GM10847 (cell line): ENCODE measurements around the gene ARHGDIG.

Experiments
- POLR2A ChIP-seq: IDR thresholded peaks from 2 replicates; pipeline ENCODE4 v1.6.1; 2011; ENCODE audit not compliant: insufficient read length; ENCODE audit errors: extremely low read depth

Gene ARHGDIG

DNA sequence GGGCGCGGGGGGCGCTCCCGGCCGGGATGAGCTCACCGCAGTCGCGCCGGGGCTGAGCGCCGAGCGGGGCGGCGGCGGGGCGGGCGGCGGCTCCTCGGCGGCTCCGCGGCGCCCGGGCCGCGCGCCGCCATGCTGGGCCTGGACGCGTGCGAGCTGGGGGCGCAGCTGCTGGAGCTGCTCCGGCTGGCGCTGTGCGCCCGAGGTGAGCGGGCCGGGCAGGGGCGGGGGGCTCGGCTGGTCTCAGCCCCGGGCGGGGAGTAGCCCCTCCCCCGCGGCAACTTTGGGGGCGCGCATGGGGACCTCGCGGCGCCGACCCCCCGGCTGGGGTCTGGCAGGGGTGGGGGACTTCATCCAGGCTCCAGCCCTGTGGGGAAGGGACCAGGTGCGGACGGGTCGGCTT lies at the start of gene ARHGDIG:
Gene ARHGDIG, plus strand, starts transcription at position 40 of the 400 bp plus-strand sequence. Its CDS starts 90 bp downstream, at position 130.
- TF ChIP-seq POLR2A: no peak

DNA sequence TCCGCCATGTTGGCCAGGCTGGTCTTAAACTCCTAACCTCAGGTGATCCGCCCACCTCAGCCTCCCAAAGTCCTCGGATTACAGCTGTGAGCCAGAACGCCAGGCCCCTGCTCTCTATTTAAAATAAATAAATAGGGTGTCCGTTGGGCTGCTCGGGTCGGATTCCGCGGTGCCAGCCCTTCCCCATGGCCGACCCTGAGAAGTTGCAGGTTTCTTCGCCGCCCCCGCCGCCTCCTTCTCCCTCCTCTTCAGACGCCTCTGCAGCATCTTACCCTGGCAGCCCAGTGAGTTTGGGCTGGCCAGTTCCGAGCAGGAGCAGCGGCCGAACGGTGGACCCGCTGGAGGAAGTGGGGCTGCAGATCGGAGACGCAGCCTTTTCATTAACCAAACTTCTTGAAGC lies 49.4 kb upstream of the ARHGDIG start:
- no peak for TF ChIP-seq POLR2A

DNA sequence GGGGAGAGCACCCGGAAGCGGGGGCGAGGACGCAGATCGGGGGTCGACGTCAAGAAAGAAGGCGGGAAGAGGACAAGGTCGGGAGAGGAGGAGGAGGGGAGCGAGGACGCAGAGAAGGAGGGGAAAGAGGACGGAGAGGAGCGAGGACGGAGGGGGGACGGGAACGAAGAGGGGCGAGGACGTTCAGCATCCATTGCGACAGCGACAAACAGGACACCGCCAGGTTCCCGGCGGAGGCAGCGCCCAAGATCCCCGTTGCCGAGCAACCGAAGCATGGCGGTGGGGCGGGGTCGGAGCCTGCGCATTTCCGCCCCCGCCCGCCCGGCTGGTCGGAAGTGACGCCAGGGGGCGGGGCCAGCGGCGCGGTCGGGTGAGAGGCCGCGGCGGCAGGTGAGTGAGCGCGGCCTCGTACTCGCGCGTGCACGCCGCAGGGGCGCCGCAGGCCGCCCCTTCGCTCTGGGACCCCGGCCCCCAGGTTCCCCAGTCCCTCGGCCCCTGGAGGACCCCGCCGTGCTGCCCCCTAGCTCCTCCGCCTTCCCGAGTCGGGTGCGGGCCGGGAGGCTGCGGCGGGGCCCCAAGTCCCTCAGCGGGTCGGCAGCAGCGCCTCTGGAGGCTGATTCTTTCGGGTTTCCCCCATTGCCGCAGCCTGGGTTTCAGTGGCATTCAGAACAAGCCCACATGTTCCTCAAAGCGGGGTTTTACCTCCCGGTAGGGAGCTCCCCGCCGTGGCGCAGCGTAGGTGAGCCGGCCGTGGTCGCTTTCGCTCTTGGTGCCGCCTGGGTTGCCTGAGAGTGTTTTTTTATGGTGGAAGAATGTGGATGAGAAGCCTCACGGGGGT lies 45.7 kb upstream of the ARHGDIG start, which contains the start of gene FAM234A:
Gene FAM234A, plus strand, starts transcription at position 354 of the 838 bp plus-strand sequence. CDS start 19,593 bp downstream, outside the sequence.
- TF ChIP-seq POLR2A: peak; percentile 88

DNA sequence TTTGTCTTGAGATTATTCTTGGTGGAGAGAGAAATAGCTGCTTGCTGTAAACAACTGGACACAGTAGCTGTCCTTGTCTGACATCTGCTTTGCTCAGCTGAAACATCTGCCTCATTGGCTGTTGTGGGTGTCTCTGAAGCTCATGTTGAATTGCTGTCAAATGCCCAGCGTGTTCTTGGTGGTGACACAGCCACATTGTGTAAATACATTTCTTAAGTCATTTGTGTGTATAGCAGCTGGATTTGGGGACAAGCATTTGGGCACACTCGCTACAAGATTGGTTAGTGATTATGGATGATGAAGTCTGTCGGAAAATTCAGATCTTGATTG lies 40.5 kb upstream of the ARHGDIG start:
- no peak for TF ChIP-seq POLR2A

DNA sequence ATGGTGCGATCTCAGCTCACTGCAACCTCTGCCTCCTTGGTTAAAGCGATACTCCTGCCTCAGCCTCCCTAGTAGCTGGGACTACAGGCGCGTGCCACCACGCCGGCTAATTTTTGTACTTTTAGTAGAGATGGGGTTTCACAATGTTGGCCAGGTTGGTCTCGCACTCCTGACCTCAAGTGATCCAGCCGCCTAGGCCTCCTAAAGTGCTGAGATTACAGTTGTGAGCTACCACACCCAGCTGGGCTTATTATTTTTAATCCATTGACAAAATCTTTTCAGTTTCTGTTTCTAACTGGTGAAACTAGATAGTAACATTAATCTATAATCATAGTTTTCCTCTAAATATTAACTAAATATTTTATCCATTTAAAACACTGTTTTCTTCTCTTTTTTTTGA lies 39.8 kb upstream of the ARHGDIG start:
- TF ChIP-seq POLR2A: no peak

DNA sequence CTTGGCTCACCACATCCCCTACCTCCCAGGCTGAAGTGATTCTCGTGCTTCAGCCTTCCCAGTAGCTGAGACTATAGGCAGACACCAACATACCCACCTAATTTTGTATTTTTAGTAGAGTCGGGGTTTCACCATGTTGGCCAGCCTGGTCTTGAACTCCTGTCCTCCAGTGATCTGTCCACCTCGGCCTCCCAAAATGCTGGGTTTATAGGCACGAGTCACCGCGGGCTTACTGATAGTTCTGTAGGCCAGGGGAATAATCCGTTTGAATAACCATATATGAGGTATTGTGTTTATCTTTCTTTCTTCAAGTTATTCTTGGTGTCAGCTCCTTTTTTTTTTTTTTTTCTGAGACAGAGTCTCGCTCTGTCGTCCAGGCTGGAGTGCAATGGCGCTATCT lies 38.1 kb upstream of the ARHGDIG start:
- no peak for TF ChIP-seq POLR2A

DNA sequence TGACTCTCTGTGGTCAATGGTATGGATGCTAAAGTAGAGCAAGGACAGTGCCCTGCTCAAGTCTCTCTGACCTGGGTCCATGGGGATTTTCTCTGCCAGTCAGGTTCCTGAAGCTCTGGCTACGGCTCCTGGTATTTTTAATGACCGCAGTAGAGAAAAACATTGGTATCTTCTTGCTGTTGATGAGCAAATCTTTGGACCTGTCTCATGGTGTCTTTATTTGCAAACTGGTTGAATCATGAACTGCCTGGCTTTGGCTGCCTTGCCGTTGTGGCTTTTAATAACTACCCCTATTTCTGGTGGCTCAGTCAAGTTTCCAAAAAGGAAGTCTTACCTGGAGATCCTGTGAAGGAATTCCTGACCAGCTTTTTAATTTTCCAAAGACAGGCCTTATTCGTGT lies 37.0 kb upstream of the ARHGDIG start:
- no peak for TF ChIP-seq POLR2A

DNA sequence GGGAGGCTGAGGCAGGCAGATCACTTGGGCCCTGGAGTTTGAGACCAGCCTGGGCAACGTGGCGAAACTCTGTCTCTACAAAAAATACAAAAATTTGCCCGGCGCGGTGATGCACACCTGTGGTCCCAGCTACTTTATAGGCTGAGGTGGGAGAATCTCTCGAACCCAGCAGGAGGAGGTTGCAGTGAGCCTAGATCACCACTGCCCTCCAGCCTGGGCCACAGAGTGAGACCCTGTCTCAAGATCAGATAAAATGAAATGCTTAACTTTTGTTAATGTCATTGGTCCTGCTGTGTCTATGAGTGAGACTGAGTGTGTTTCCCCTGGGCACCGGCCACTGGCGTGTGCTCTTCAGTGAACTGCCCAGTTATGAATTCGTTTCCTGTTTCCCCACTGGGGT lies 35.3 kb upstream of the ARHGDIG start:
- TF ChIP-seq POLR2A: no peak

DNA sequence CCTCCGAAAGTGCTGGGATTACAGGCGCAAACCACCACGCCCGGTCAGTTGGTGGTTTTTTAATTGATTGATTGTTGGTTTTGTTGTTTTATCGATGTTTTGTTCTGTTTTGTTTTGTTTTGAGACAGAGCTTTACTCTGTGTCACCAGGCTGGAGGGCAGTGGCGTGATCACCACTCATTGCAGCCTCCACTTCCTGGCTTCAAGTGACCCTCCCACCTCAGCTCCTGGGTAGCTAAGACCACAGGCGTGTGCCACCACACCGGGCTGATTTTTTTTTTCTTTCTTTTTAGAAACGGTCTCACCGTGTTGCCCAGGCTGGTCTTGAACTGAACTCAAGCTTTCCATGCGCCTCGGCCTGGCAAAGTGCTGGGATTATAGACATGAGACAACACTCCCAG lies 33.4 kb upstream of the ARHGDIG start:
- no peak for TF ChIP-seq POLR2A

DNA sequence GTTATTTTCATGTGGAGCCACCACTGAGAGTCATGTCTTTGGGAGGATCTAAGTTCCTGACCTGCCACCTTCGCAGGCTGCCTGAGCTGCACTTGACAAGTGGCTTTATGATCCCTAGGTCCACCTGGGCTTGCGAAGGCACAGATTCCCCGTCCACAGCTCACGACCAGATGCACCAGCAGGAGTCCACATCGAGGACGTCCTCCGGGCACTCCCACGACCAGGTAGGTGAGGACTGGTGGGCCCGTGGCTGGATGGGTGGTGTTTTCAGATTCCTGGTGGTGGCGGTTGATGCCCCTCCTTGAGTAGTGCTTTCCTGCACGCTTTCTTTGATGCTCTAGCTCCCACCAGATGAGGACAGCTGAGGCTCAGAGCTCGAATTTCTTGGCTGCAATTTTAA lies 31.0 kb upstream of the ARHGDIG start:
- no peak for TF ChIP-seq POLR2A

DNA sequence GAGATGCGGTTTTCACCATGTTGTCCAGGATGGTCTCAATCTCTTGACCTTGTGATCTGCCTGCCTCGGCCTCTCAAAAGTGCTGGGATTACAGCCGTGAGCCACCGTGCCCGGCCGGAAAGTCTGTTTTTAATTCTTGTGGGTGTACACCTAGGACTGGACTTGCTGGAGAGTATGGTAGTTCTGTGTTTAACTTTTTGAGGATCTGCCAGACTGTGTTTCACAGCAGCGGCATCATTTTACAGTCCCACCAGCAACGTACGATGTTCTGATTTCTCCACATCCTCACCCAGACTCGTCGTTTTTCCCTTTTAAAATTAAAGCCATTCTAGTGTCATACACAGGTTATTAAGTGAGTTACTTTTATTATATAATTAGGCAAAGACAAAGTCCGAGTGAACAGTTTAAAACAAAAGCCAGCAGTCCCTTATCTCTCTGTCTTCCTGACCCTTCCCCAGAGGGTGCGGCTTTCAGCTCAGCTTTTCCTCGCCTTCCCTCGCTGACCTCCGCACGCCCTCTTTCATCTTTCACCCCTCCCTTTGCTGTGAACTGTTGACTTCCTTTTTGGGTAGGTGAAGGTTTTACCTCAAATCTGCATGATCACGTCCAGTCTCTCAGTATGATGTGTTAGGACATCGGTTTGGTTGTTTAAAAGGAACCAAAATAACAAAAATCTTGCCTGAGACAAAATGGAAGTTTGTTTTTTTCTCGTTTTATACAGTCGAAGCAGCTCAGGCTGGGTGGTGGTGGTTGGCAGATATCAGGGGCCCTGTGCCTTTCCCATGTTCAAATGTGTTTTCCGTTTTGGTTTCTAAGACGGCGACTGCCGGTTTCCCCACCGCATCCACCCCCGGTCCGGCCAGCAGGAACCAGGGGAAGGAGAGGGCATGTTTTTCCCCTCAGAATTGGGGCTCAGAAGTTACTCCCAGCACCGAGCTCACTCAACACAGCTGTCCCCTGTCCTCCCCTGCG lies 27.7 kb upstream of the ARHGDIG start:
- TF ChIP-seq POLR2A: no peak

DNA sequence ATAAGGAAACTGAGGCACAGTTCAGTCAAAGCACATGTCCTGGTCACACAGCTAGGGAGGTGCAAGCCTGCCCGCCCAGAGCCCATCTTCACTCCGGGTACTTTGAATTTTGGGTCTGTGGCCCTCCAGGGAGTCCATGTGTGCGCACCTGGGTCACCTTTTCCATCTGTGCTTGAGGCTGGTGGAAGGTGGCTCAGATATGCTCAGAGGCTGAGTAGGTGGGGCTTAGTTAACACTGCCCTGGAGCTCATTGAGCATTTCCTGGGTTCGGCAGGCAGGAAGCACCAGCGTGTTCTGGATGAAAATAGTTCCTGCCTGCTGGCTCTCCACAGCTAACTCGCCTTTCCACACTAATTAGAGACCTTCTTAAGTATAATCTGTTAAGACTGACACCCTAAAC lies 26.6 kb upstream of the ARHGDIG start:
- TF ChIP-seq POLR2A: no peak

DNA sequence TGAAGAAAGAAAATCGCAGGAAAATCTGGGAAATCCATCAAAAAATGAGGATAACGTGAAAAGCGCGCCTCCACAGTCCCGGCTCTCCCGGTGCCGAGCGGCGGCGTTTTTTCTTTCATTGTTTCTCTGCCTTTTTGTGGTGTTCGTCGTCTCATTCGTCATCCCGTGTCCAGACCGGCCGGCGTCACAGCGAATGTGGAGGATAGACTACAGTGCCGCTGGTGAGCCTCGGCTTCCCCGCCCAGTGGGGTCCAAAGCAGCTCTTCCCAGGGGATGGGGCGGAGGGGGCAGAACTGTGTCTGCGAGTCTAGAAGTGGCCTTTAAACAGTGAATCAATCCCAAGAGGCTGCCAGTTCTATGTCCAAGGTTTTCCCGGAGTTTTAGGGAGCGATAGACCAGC lies 25.9 kb upstream of the ARHGDIG start:
- TF ChIP-seq POLR2A: no peak

DNA sequence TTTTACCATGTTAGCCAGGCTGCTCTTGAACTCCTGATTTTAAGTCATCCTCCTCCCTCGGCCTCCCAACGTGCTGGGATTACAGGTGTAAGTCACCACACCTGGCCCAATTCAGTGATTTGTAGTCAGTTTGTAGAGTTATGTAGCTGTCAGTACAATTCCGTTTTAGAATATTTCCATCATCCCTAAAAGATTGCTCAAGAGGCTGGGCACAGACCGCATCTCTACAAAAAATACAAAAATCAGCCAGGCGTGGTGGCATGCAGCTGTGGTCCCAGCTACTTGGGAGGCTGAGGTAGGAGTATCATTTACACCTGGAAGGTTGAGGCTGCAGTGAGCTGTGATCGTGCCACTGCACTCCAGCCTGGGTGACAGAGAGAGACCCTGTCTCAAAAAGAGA lies 25.2 kb upstream of the ARHGDIG start:
- no peak for TF ChIP-seq POLR2A

DNA sequence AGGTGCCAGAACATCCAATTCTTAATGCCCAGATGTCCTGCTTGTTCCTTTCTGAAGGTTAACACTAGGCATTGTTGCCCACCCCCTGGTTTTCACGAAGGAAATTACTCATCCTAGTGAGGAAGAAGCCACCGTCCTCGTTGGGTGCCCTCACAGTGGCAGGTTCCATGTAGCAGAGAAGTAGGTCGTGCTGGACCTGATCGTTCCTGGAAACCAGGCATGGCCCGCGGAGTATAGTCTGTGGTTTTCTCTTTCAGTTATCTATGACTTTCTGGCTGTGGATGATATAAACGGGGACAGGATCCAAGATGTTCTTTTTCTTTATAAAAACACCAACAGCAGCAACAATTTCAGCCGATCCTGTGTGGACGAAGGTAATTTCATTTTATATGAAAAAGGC lies 21.2 kb upstream of the ARHGDIG start:
- TF ChIP-seq POLR2A: no peak

DNA sequence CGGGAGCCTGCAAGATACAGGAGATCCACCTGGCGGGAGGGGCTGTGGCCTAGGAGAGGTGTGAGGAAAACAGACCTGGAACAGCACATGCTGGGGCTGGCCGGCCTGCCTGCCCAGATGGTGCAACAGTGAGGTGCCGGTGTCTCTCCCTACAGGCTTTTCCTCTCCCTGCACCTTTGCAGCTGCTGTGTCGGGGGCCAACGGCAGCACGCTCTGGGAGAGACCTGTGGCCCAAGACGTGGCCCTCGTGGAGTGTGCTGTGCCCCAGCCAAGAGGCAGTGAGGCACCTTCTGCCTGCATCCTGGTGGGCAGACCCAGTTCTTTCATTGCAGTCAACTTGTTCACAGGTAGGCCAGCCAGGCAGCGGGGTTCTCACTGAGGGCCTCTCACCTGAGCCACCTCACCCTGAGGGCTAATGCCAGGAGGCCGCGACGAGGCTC lies 20.6 kb upstream of the ARHGDIG start:
- no peak for TF ChIP-seq POLR2A

DNA sequence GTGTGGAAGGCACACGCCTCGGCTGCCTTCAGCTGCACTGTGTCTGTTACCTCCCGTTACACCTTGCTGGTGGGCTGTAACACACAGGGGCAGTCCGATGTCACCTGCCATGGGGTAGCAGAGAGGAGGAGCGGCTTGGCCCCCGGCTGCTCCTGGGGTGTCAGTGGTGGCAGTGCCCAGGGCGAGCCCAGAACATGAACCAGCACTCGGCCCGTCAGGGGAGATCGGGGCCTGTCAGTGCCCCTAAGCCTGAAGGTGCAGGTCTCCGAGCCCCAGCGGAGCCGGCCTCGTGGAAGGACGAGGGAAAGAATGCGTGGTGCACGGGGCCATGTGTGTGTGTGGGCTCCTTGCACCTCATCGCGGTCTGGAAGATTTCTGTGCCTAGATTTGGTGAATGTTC lies 20.1 kb upstream of the ARHGDIG start:
- no peak for TF ChIP-seq POLR2A
